Progenitor cell of endocrine pancreas (in vitro differentiated cells): ENCODE data around the gene PFKL. TPM values are rescaled to one million over a fixed set of nuclear protein-coding genes. Genes with fewer than 3 reads are reported as not detected.

Experiments
- DNase-seq: peaks from one replicate; pipeline ENCODE4 v3.0.0; 2021; ENCODE audit warnings: low spot score; ENCODE audit not compliant: unreplicated experiment
- H3K27ac Mint-ChIP-seq: 2 replicates; pipeline ENCODE4 v1.8.0; 2021; ENCODE audit warnings: mild to moderate bottlenecking, moderate library complexity, mixed read lengths
- H3K27me3 Mint-ChIP-seq: 2 replicates; pipeline ENCODE4 v1.8.0; 2021; ENCODE audit warnings: mixed read lengths
- H3K36me3 Mint-ChIP-seq: 2 replicates; pipeline ENCODE4 v1.8.0; 2022; ENCODE audit warnings: mixed read lengths; ENCODE audit not compliant: insufficient read depth
- H3K4me1 Mint-ChIP-seq: 2 replicates; pipeline ENCODE4 v1.8.0; 2021; ENCODE audit warnings: low read depth, mixed read lengths
- H3K4me3 Mint-ChIP-seq: 2 replicates; pipeline ENCODE4 v1.8.0; 2021; ENCODE audit warnings: low read depth, mild to moderate bottlenecking, moderate library complexity, mixed read lengths
- H3K9me3 Mint-ChIP-seq: 2 replicates; pipeline ENCODE4 v1.8.0; 2021; ENCODE audit warnings: low read depth, mixed read lengths
- CTCF ChIP-seq: fragments of 200-600 bp; sonication (generic); IDR thresholded peaks from one replicate; pipeline ENCODE4 v1.5.0; 2021; ENCODE audit warnings: antibody characterized with exemption, mild to moderate bottlenecking; ENCODE audit not compliant: unreplicated experiment
- total RNA-seq: library from RNA; stranded (reverse); gene quantifications from 2 replicates; pipeline ENCODE4 v1.2.1, GENCODE V29; 2021

PFKL gene
- total RNA-seq, 1 donor from 2014 or later = 132 TPM

- Mint-ChIP-seq H3K9me3 (no peaks in the 10 kb centered on the region), H3K27me3 (no peaks in the 10 kb centered on the region), H3K4me3 (no peak overlapping the region), H3K36me3 (peaks cover 1% of the 10 kb centered on the region), H3K4me1 (no peaks in the 10 kb centered on the region), H3K27ac (peak overlapping the region; percentile 56)
- no peak for TF ChIP-seq CTCF
- no peak for DNase-seq
Observed at GRCh38 chr21:44331650-44332307, 31.9 kb downstream of the PFKL start.

- no peak for TF ChIP-seq CTCF
- Mint-ChIP-seq H3K27ac (no peak overlapping the region), H3K27me3 (no peaks in the 10 kb centered on the region), H3K4me3 (no peak overlapping the region), H3K4me1 (peaks cover under 1% of the 10 kb centered on the region), H3K9me3 (no peaks in the 10 kb centered on the region), H3K36me3 (peaks cover 1% of the 10 kb centered on the region)
- no peak for DNase-seq
Observed at GRCh38 chr21:44332383-44332782, 32.5 kb downstream of the PFKL start.

GRCh38 chr21:44332965-44333364 lies 33.1 kb downstream of the PFKL start:
- TF ChIP-seq CTCF = no peak
- Mint-ChIP-seq H3K9me3 (no peaks in the 10 kb centered on the region), H3K4me3 (no peak overlapping the region), H3K27ac (no peak overlapping the region), H3K27me3 (no peaks in the 10 kb centered on the region), H3K36me3 (peaks cover 1% of the 10 kb centered on the region), H3K4me1 (peaks cover 6% of the 10 kb centered on the region)
- DNase-seq = no peak

GRCh38 chr21:44333509-44334328 lies 33.9 kb downstream of the PFKL start:
- no peak for TF ChIP-seq CTCF
- H3K36me3 Mint-ChIP-seq = peaks cover 1% of the 10 kb centered on the region
- H3K4me1 Mint-ChIP-seq = peaks cover 8% of the 10 kb centered on the region
- H3K27me3 Mint-ChIP-seq = no peaks in the 10 kb centered on the region
- no peak overlapping the region for H3K4me3 Mint-ChIP-seq
- no peak for DNase-seq
- H3K27ac Mint-ChIP-seq = no peak overlapping the region
- no peaks in the 10 kb centered on the region for H3K9me3 Mint-ChIP-seq

GRCh38 chr21:44334329-44335030 lies 34.6 kb downstream of the PFKL start:
- H3K4me1 Mint-ChIP-seq = peaks cover 8% of the 10 kb centered on the region
- peaks cover 1% of the 10 kb centered on the region for H3K36me3 Mint-ChIP-seq
- no peak for DNase-seq
- peak overlapping the region; percentile 56 for H3K27ac Mint-ChIP-seq
- TF ChIP-seq CTCF = no peak
- no peak overlapping the region for H3K4me3 Mint-ChIP-seq
- no peaks in the 10 kb centered on the region for H3K27me3 Mint-ChIP-seq
- no peaks in the 10 kb centered on the region for H3K9me3 Mint-ChIP-seq
